ENCODE measurements around the gene TLE1. TPM values are rescaled to one million over a fixed set of nuclear protein-coding genes. Genes with fewer than 3 reads are reported as not detected.
A peak's percentile ranks its signal among the peaks of the same experiment; 100 is the strongest.

The TLE1 gene
- total RNA-seq, 1 donor from 2014 or later: 65.2 TPM

DNA sequence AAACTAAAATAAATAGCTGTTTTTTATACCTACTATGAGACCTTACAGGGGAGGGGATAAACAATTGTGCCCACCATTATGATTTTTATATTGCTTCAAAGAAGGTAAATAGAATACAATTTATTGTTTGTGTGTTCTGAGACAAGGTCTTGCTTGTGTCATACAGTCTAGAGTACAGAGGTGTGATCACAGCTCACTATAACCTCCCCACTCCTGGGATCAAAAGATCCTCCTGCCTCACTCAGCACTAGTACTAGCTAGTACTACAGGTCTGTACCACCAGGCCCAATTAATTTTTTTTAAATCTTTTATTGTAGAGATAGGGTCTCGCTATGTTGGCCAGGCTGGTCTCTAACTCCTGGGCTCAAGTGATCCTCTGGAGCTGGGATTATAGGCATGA lies 11.3 kb downstream of the TLE1 start:
- Histone ChIP-seq H3K36me3 (ENCODE audit: control insufficient read depth in 3 of 3, insufficient read depth in 3 of 3, low read length in 3 of 3) (peaks cover 0 to 4% (median 3%) of the 10 kb centered on the region in 3 donors), H3K9ac (ENCODE audit: low read depth in 1 of 3, low read length in 3 of 3) (no peak overlapping the region), H3K4me3 (ENCODE audit: low read length in 3 of 3) (no peak overlapping the region), H3K9me3 (ENCODE audit: control insufficient read depth in 3 of 3, low read length in 3 of 3) (no peaks in the 10 kb centered on the region), H3K27ac (ENCODE audit: low read depth, low read length) (no peak overlapping the region), H3K4me1 (ENCODE audit: control insufficient read depth in 3 of 3, insufficient read depth in 3 of 3, low read length in 3 of 3) (peaks cover 4 to 38% (median 13%) of the 10 kb centered on the region in 3 donors), H3K27me3 (ENCODE audit: control insufficient read depth in 3 of 3, insufficient read depth in 3 of 3, low read length in 3 of 3) (no peaks in the 10 kb centered on the region)

GRCh38 chr9:81676395-81676794 lies 13.0 kb downstream of the TLE1 start:
- Histone ChIP-seq H3K4me3 (ENCODE audit: low read length in 3 of 3) (no peak overlapping the region), H3K27me3 (ENCODE audit: control insufficient read depth in 3 of 3, insufficient read depth in 3 of 3, low read length in 3 of 3) (no peaks in the 10 kb centered on the region), H3K4me1 (ENCODE audit: control insufficient read depth in 3 of 3, insufficient read depth in 3 of 3, low read length in 3 of 3) (peaks cover 11 to 33% (median 12%) of the 10 kb centered on the region in 3 donors), H3K9me3 (ENCODE audit: control insufficient read depth in 3 of 3, low read length in 3 of 3) (no peaks in the 10 kb centered on the region), H3K36me3 (ENCODE audit: control insufficient read depth in 3 of 3, insufficient read depth in 3 of 3, low read length in 3 of 3) (peaks cover 0 to under 1% (median 0%) of the 10 kb centered on the region in 3 donors), H3K9ac (ENCODE audit: low read depth in 1 of 3, low read length in 3 of 3) (no peak overlapping the region), H3K27ac (ENCODE audit: low read depth, low read length) (no peak overlapping the region)

GRCh38 chr9:81673310-81673709 lies 16.0 kb downstream of the TLE1 start:
- Histone ChIP-seq H3K9ac (ENCODE audit: low read depth in 1 of 3, low read length in 3 of 3) (no peak overlapping the region), H3K4me3 (ENCODE audit: low read length in 3 of 3) (no peak overlapping the region), H3K27me3 (ENCODE audit: control insufficient read depth in 3 of 3, insufficient read depth in 3 of 3, low read length in 3 of 3) (no peaks in the 10 kb centered on the region), H3K4me1 (ENCODE audit: control insufficient read depth in 3 of 3, insufficient read depth in 3 of 3, low read length in 3 of 3) (peaks cover 22 to 31% (median 29%) of the 10 kb centered on the region in 3 donors), H3K9me3 (ENCODE audit: control insufficient read depth in 3 of 3, low read length in 3 of 3) (no peaks in the 10 kb centered on the region), H3K27ac (ENCODE audit: low read depth, low read length) (no peak overlapping the region), H3K36me3 (ENCODE audit: control insufficient read depth in 3 of 3, insufficient read depth in 3 of 3, low read length in 3 of 3) (no peaks in the 10 kb centered on the region)

GRCh38 chr9:81671880-81672280 lies 17.5 kb downstream of the TLE1 start:
- Histone ChIP-seq H3K9ac (ENCODE audit: low read depth in 1 of 3, low read length in 3 of 3) (peak overlapping the region in 1 of 3 donors; percentile 34), H3K4me3 (ENCODE audit: low read length in 3 of 3) (no peak overlapping the region), H3K4me1 (ENCODE audit: control insufficient read depth in 3 of 3, insufficient read depth in 3 of 3, low read length in 3 of 3) (peaks cover 25 to 44% (median 40%) of the 10 kb centered on the region in 3 donors), H3K36me3 (ENCODE audit: control insufficient read depth in 3 of 3, insufficient read depth in 3 of 3, low read length in 3 of 3) (no peaks in the 10 kb centered on the region), H3K27me3 (ENCODE audit: control insufficient read depth in 3 of 3, insufficient read depth in 3 of 3, low read length in 3 of 3) (no peaks in the 10 kb centered on the region), H3K27ac (ENCODE audit: low read depth, low read length) (peak overlapping the region; percentile 10), H3K9me3 (ENCODE audit: control insufficient read depth in 3 of 3, low read length in 3 of 3) (no peaks in the 10 kb centered on the region)

- H3K36me3 ChIP-seq (ENCODE audit: control insufficient read depth in 3 of 3, insufficient read depth in 3 of 3, low read length in 3 of 3): no peaks in the 10 kb centered on the region
- H3K27me3 ChIP-seq (ENCODE audit: control insufficient read depth in 3 of 3, insufficient read depth in 3 of 3, low read length in 3 of 3): no peaks in the 10 kb centered on the region
- no peak overlapping the region for H3K9ac ChIP-seq (ENCODE audit: low read depth in 1 of 3, low read length in 3 of 3)
- no peak overlapping the region for H3K4me3 ChIP-seq (ENCODE audit: low read length in 3 of 3)
- no peaks in the 10 kb centered on the region for H3K9me3 ChIP-seq (ENCODE audit: control insufficient read depth in 3 of 3, low read length in 3 of 3)
- H3K27ac ChIP-seq (ENCODE audit: low read depth, low read length): no peak overlapping the region
- H3K4me1 ChIP-seq (ENCODE audit: control insufficient read depth in 3 of 3, insufficient read depth in 3 of 3, low read length in 3 of 3): peaks cover 37 to 56% (median 53%) of the 10 kb centered on the region in 3 donors
These were observed 19.5 kb downstream of the TLE1 start for GRCh38 chr9:81669866-81670265.

DNA sequence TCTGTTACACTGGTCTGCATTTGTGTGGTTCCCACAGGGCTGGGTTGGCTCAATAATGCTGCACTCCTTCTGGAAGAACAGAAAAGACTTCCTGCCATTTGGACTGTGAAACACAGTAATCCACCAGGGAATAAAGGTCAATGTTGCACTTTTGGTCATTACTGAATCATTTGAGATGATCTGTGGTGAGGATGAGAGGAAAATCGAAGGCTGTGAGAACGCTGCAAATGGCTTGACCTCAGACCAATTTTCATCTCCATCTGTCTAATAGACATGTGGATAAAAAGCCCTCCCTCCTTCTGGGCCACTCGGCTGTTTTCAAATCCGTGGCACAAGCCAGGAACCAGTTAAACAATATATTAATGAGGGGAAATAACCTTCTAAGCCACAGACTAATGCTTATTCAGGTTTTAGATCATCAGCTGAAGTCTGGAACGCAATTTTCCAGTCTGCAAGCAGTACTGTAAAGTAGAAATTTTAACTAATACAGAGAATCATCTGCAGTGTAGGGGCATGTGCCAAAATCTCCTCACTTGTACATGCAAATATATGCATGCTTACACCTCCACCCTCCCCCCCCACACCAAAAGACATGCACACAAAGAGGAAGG lies 20.2 kb downstream of the TLE1 start:
- Histone ChIP-seq H3K4me3 (ENCODE audit: low read length in 3 of 3) (peak overlapping the region in 2 of 3 donors; percentile 35 to 38), H3K36me3 (ENCODE audit: control insufficient read depth in 3 of 3, insufficient read depth in 3 of 3, low read length in 3 of 3) (no peaks in the 10 kb centered on the region), H3K9me3 (ENCODE audit: control insufficient read depth in 3 of 3, low read length in 3 of 3) (no peaks in the 10 kb centered on the region), H3K4me1 (ENCODE audit: control insufficient read depth in 3 of 3, insufficient read depth in 3 of 3, low read length in 3 of 3) (peaks cover 40 to 56% (median 56%) of the 10 kb centered on the region in 3 donors), H3K27ac (ENCODE audit: low read depth, low read length) (peak overlapping the region; percentile 16), H3K27me3 (ENCODE audit: control insufficient read depth in 3 of 3, insufficient read depth in 3 of 3, low read length in 3 of 3) (no peaks in the 10 kb centered on the region), H3K9ac (ENCODE audit: low read depth in 1 of 3, low read length in 3 of 3) (peak overlapping the region in 1 of 3 donors; percentile 13)

- Histone ChIP-seq H3K4me3 (ENCODE audit: low read length in 3 of 3) (peak overlapping the region in 1 of 3 donors; percentile 6), H3K9ac (ENCODE audit: low read depth in 1 of 3, low read length in 3 of 3) (peak overlapping the region in 1 of 3 donors; percentile 5), H3K9me3 (ENCODE audit: control insufficient read depth in 3 of 3, low read length in 3 of 3) (no peaks in the 10 kb centered on the region), H3K27me3 (ENCODE audit: control insufficient read depth in 3 of 3, insufficient read depth in 3 of 3, low read length in 3 of 3) (no peaks in the 10 kb centered on the region), H3K4me1 (ENCODE audit: control insufficient read depth in 3 of 3, insufficient read depth in 3 of 3, low read length in 3 of 3) (peaks cover 37 to 48% (median 47%) of the 10 kb centered on the region in 3 donors), H3K36me3 (ENCODE audit: control insufficient read depth in 3 of 3, insufficient read depth in 3 of 3, low read length in 3 of 3) (no peaks in the 10 kb centered on the region), H3K27ac (ENCODE audit: low read depth, low read length) (no peak overlapping the region)
These were observed 23.2 kb downstream of the TLE1 start for GRCh38 chr9:81666123-81666522.

GRCh38 chr9:81665322-81665871 lies 23.9 kb downstream of the TLE1 start:
- Histone ChIP-seq H3K4me1 (ENCODE audit: control insufficient read depth in 3 of 3, insufficient read depth in 3 of 3, low read length in 3 of 3) (peaks cover 37 to 48% (median 47%) of the 10 kb centered on the region in 3 donors), H3K9me3 (ENCODE audit: control insufficient read depth in 3 of 3, low read length in 3 of 3) (no peaks in the 10 kb centered on the region), H3K9ac (ENCODE audit: low read depth in 1 of 3, low read length in 3 of 3) (peak overlapping the region; percentile 5 to 53 (median 35)), H3K4me3 (ENCODE audit: low read length in 3 of 3) (peak overlapping the region in 1 of 3 donors; percentile 18), H3K27me3 (ENCODE audit: control insufficient read depth in 3 of 3, insufficient read depth in 3 of 3, low read length in 3 of 3) (no peaks in the 10 kb centered on the region), H3K27ac (ENCODE audit: low read depth, low read length) (no peak overlapping the region), H3K36me3 (ENCODE audit: control insufficient read depth in 3 of 3, insufficient read depth in 3 of 3, low read length in 3 of 3) (no peaks in the 10 kb centered on the region)

DNA sequence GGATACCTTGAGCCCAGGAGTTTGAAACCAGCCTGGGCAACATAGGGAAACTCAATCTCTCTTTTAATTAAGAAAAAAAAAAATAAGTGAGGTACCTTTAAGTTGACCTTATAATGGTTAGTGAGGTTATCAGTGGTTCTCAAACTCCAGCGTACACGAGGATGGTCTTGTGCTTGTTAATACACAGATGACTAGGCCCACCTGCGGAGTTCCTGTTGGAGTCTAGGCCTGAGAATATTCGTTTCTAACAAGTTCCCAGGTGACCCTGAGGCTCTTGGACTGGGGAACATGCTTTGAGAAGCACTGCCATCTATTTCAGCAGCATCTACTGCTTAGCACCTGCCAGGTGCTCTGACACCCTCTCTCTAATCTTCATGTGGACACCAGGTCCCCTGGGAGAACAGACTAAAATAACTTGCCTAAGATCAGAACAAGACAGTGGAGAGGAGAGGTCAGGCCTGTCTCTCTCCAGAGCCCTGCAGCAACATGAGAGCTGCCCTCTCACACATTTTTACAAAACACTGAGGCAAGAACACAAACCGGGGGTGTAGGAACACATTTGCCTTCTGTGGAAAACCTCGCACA lies 24.6 kb downstream of the TLE1 start:
- Histone ChIP-seq H3K27me3 (ENCODE audit: control insufficient read depth in 3 of 3, insufficient read depth in 3 of 3, low read length in 3 of 3) (no peaks in the 10 kb centered on the region), H3K4me1 (ENCODE audit: control insufficient read depth in 3 of 3, insufficient read depth in 3 of 3, low read length in 3 of 3) (peaks cover 36 to 47% (median 44%) of the 10 kb centered on the region in 3 donors), H3K4me3 (ENCODE audit: low read length in 3 of 3) (no peak overlapping the region), H3K27ac (ENCODE audit: low read depth, low read length) (no peak overlapping the region), H3K9ac (ENCODE audit: low read depth in 1 of 3, low read length in 3 of 3) (peak overlapping the region in 1 of 3 donors; percentile 35), H3K36me3 (ENCODE audit: control insufficient read depth in 3 of 3, insufficient read depth in 3 of 3, low read length in 3 of 3) (no peaks in the 10 kb centered on the region), H3K9me3 (ENCODE audit: control insufficient read depth in 3 of 3, low read length in 3 of 3) (no peaks in the 10 kb centered on the region)

GRCh38 chr9:81661339-81661738 lies 28.0 kb downstream of the TLE1 start:
- peaks cover 22 to 34% (median 25%) of the 10 kb centered on the region in 3 donors for H3K4me1 ChIP-seq (ENCODE audit: control insufficient read depth in 3 of 3, insufficient read depth in 3 of 3, low read length in 3 of 3)
- H3K9ac ChIP-seq (ENCODE audit: low read depth in 1 of 3, low read length in 3 of 3): no peak overlapping the region
- H3K36me3 ChIP-seq (ENCODE audit: control insufficient read depth in 3 of 3, insufficient read depth in 3 of 3, low read length in 3 of 3): no peaks in the 10 kb centered on the region
- no peaks in the 10 kb centered on the region for H3K9me3 ChIP-seq (ENCODE audit: control insufficient read depth in 3 of 3, low read length in 3 of 3)
- no peak overlapping the region for H3K4me3 ChIP-seq (ENCODE audit: low read length in 3 of 3)
- no peak overlapping the region for H3K27ac ChIP-seq (ENCODE audit: low read depth, low read length)
- H3K27me3 ChIP-seq (ENCODE audit: control insufficient read depth in 3 of 3, insufficient read depth in 3 of 3, low read length in 3 of 3): no peaks in the 10 kb centered on the region

Data from skeletal muscle tissue (tissue), 4 donors.